Heart left ventricle (tissue), 13 donors: ENCODE measurements around the gene LRP1B.

Source experiments
- CTCF ChIP-seq, 12 donors: fragments of 200-600 bp; sonication (generic) in 4 of 12; IDR thresholded peaks; one replicate each; pipeline versions ENCODE4 v1.5.0 to v1.8.0; 2018 to 2022; ENCODE audit warnings: antibody characterized with exemption in 12 of 12, mild to moderate bottlenecking in 5 of 12
- POLR2A ChIP-seq, 2 donors: fragments of 450-650 bp; IDR thresholded peaks; one replicate each; pipeline ENCODE4 v1.6.1; 2017; ENCODE audit warnings: antibody characterized with exemption in 2 of 2, mild to moderate bottlenecking in 2 of 2, moderate library complexity in 2 of 2
- donor health status: ischemic (EF 13 %, LVEDD 7.1; RV severe dilation, severe dysfunction).
- donor health status: DM: no; HTN: yes; CAD: no.
- donor health status: DM: no; HTN: no; CAD: no.
- donor health status: ischemic (EF 25% LVEDD 6.9; RV normal size, moderate dysfunction).
- donor health status: ischemic (EF 25% LVEDD 5.7; RV mildly dilated, moderate dysfunction).
- donor health status: ischemic (EF 35%, LVEDD 5.7; RV mildly dilated, moderate dysfunction).
- donor health status: nonischemic (EF 11% LVEDD 7.7; RV severe dilation, severe dysfunction).
- donor health status: DM: yes; HTN: yes; CAD: no.
- donor health status: PGD.
- donor health status: ischemic (EF 29% LVEDD 5.4; RV normal size, mild dysfunction).
- donor health status: nonischemic (EF 23%, LVEDD 6.1; RV moderate dilation, normal function).

- TF ChIP-seq CTCF (IDR thresholded peaks at IDR 0.05) (no peak), POLR2A (IDR thresholded peaks at IDR 0.05) (no peak)
Observed at GRCh38 chr2:141654311-141654710, 476.5 kb downstream of the LRP1B start.
